Left cardiac atrium (tissue), 4 donors: ENCODE measurements around the gene ADAM19. TPM values are rescaled to one million over a fixed set of nuclear protein-coding genes. Genes with fewer than 3 reads are reported as not detected.
A peak's percentile ranks its signal among the peaks of the same experiment; 100 is the strongest.

Experiments used
- ATAC-seq, 2 donors: fragments of 200-7000 bp; cut with Tn5 transposase; one replicate each; pipeline ENCODE4 v1.9.1; 2020; ENCODE audit warnings: mild to moderate bottlenecking in 2 of 2, moderate library complexity in 2 of 2
- DNase-seq: peaks from one replicate; pipeline ENCODE4 v3.0.0-alpha.2; 2020
- intact Hi-C, 2 donors: fragments of 100-400 bp; cut with DNase I; formaldehyde crosslinking; loops; one replicate each; pipeline versions ENCODE4 v1.14.1 to v1.15.1; 2022 to 2023
- total RNA-seq, 2 donors: library from RNA; stranded (reverse); fragmentation: NEBNext Ultra II Directional; extraction: Animal tissue kit (Norgen Biotek cat#: 25700); gene quantifications; one replicate each; pipeline ENCODE4 v1.2.1, GENCODE V29; 2021
- donor health status: DM: no; HTN: yes; CAD: no.
- donor health status: DM: no; HTN: yes; CAD: no; lungs with severe emphysema.
- donor health status: DM: yes; HTN: yes; CAD: no.
- donor health status: Dilated cardiomyopathy.

Gene ADAM19
- total RNA-seq, 2 donors from 2014 or later, result 19.0 to 57.5 TPM

GRCh38 chr5:157547941-157548512 lies 27.5 kb downstream of the ADAM19 start:
- intact Hi-C loops, result no loop called here
- DNase-seq (no peak), ATAC-seq (peak in 1 of 2 donors; percentile 7)

GRCh38 chr5:157546456-157547100 lies 29.0 kb downstream of the ADAM19 start:
- intact Hi-C loops, result no loop called here
- ATAC-seq (peak; percentile 50 to 69), DNase-seq (peak; percentile 72)

- ATAC-seq (no peak), DNase-seq (no peak)
- intact Hi-C loops, result no loop called here
Observed at GRCh38 chr5:157545610-157546310, 29.8 kb downstream of the ADAM19 start.

GRCh38 chr5:157544623-157544989 lies 31.0 kb downstream of the ADAM19 start:
- intact Hi-C loops, result no loop called here
- no peak for DNase-seq
- no peak for ATAC-seq

- ATAC-seq (no peak), DNase-seq (no peak)
- intact Hi-C loops, result no loop called here
Observed at GRCh38 chr5:157543825-157544622, 31.6 kb downstream of the ADAM19 start.

GRCh38 chr5:157542282-157543000 lies 33.1 kb downstream of the ADAM19 start:
- intact Hi-C loops, result no loop called here
- ATAC-seq (no peak), DNase-seq (no peak)

- no peak for DNase-seq
- ATAC-seq, result peak in 1 of 2 donors; percentile 13
- intact Hi-C loops, result no loop called here
Observed at GRCh38 chr5:157541447-157542118, 34.0 kb downstream of the ADAM19 start.

- DNase-seq, result peak; percentile 70
- intact Hi-C loops, result no loop called here
Observed at GRCh38 chr5:157540707-157541446, 34.7 kb downstream of the ADAM19 start.

GRCh38 chr5:157540124-157540523 lies 35.5 kb downstream of the ADAM19 start:
- no peak for DNase-seq
- ATAC-seq, result no peak
- intact Hi-C loops, result no loop called here

More at GRCh38 chr5:157540707-157541446, 34.7 kb downstream of the ADAM19 start:
- ATAC-seq, result peak; percentile 60 to 79

- intact Hi-C loops, result no loop called here
- ATAC-seq, result no peak
- no peak for DNase-seq
Observed at GRCh38 chr5:157539503-157540022, 36.0 kb downstream of the ADAM19 start.

GRCh38 chr5:157538311-157538710 lies 37.3 kb downstream of the ADAM19 start:
- intact Hi-C loops, result no loop called here
- DNase-seq, result no peak

GRCh38 chr5:157535042-157535865 lies 40.3 kb downstream of the ADAM19 start:
- peak; percentile 63 for DNase-seq
- intact Hi-C loops, result no loop called here

More at GRCh38 chr5:157538311-157538710, 37.3 kb downstream of the ADAM19 start:
- ATAC-seq, result no peak

GRCh38 chr5:157533011-157533481 lies 42.5 kb downstream of the ADAM19 start:
- intact Hi-C loops, result no loop called here
- ATAC-seq, result peak; percentile 29 to 39
- DNase-seq, result no peak

More at GRCh38 chr5:157535042-157535865, 40.3 kb downstream of the ADAM19 start:
- peak; percentile 85 to 90 for ATAC-seq

GRCh38 chr5:157532022-157532421 lies 43.6 kb downstream of the ADAM19 start:
- intact Hi-C loops, result no loop called here
- DNase-seq, result no peak
- ATAC-seq, result no peak

- DNase-seq, result no peak
- no peak for ATAC-seq
- intact Hi-C loops, result no loop called here
Observed at GRCh38 chr5:157530226-157530972, 45.2 kb downstream of the ADAM19 start.

- DNase-seq (no peak), ATAC-seq (no peak)
- intact Hi-C loops, result loop anchor here in 1 of 2 donors (10.0 kb wide), 1 partner anchor 46 kb away; the partner anchor contains the start of gene ADAM19
Observed at GRCh38 chr5:157529002-157529401, 46.6 kb downstream of the ADAM19 start.
